ENCODE results near the gene TSPYL4. TPM values are rescaled to one million over a fixed set of nuclear protein-coding genes. Genes with fewer than 3 reads are reported as not detected.
"Not testable (repeated sequence)": the region's sequence is repeated elsewhere in the genome, so short reads cannot be mapped to it uniquely, and the experiment has no call there.

TSPYL4 gene
- total RNA-seq, 2 experiments from 2014 or later: 14.8 to 16.2 TPM

DNA sequence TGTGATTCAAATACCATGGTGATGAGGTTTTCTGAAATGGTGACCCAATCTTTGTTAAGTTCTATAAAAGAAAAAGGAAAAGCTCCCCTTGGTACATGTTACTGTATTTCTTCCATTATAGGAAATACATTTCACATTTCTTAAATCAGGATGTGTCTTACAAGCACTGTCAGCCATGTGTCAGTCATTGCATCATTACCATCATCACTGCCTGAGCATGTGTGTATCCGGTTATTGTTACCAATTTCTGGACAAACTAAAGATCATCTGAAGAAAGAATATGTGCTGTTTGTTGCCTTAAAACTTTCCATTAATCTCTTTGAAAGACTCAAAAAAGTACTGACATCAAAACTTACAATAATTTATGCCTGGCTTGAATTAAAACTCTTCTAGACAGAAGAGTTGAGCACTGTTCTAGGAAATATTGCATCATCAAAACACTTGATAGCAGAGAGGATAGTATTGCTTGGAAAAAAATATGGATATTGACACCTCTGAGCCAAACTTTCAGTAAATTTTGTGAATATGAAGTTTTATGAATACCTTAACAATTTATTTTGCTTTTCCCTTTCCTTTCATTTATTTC, 33.0 kb upstream of the TSPYL4 start:
- no peak for DNase-seq (ENCODE audit: low spot score)
- Histone ChIP-seq H4K20me1 (ENCODE audit: insufficient read depth, low read length) (no peaks in the 10 kb centered on the region; the same call in 1 of the 2 replicates), H2AFZ (ENCODE audit: low read length) (no peak overlapping the region), H3K4me3 (ENCODE audit: low read depth, low read length, poor library complexity, severe bottlenecking) (no peak overlapping the region), H3K79me2 (ENCODE audit: insufficient read depth, low read depth, low read length) (no peaks in the 10 kb centered on the region), H3K4me1 (ENCODE audit: insufficient read depth, low read length, poor library complexity, severe bottlenecking) (peaks cover 14% of the 10 kb centered on the region), H3K4me2 (ENCODE audit: low read length) (no peak overlapping the region), H3K9me2 (ENCODE audit: insufficient read depth, low read length) (no peaks in the 10 kb centered on the region), H3K9me3 (ENCODE audit: low read length) (no peaks in the 10 kb centered on the region), H3K36me3 (ENCODE audit: insufficient read depth, low read length) (no peaks in the 10 kb centered on the region), H3K27ac (ENCODE audit: low read depth, low read length, poor library complexity, severe bottlenecking) (no peak overlapping the region)
- TF ChIP-seq EZH2phosphoT487 (IDR thresholded peaks at IDR 0.05; ENCODE audit: borderline replicate concordance, low read depth, low read length): no peak
- TF ChIP-seq, protein P1, sequence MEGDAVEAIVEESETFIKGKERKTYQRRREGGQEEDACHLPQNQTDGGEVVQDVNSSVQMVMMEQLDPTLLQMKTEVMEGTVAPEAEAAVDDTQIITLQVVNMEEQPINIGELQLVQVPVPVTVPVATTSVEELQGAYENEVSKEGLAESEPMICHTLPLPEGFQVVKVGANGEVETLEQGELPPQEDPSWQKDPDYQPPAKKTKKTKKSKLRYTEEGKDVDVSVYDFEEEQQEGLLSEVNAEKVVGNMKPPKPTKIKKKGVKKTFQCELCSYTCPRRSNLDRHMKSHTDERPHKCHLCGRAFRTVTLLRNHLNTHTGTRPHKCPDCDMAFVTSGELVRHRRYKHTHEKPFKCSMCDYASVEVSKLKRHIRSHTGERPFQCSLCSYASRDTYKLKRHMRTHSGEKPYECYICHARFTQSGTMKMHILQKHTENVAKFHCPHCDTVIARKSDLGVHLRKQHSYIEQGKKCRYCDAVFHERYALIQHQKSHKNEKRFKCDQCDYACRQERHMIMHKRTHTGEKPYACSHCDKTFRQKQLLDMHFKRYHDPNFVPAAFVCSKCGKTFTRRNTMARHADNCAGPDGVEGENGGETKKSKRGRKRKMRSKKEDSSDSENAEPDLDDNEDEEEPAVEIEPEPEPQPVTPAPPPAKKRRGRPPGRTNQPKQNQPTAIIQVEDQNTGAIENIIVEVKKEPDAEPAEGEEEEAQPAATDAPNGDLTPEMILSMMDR (conservative IDR thresholded peaks at IDR 0.05; ENCODE audit: low read length): no peak
- no TSS peak for BruUV-seq (replicated peaks)
- ChIA-PET CTCF (ENCODE audit: unreplicated experiment) (interaction anchor here (0.6 kb wide), 1 partner anchor 285 kb away, joined by 3 read pairs; the partner anchor contains the start of gene RWDD1), POLR2A (interaction anchor here (0.6 to 1.6 kb wide), 3 partner anchors 14 to 247 kb away, joined by 3 to 7 read pairs (median 4); no protein-coding TSS in a partner anchor)
- intact Hi-C loops (cut with micrococcal nuclease; ENCODE audit: unreplicated experiment): loop anchor here (1.0 kb wide), 2 partner anchors 245 to 274 kb away; no protein-coding TSS in a partner anchor

DNA sequence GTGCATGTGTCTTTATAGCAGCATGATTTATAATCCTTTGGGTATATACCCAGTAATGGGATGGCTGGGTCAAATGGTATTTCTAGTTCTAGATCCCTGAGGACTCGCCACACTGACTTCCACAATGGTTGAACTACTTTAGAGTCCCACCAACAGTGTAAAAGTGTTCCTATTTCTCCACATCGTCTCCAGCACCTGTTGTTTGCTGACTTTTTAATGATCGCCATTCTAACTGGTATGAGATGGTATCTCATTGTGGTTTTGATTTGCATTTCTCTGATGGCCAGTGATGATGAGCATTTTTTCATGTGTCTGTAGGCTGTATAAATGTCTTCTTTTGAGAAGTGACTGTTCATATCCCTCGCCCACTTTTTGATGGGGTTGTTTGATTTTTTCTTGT, 31.1 kb upstream of the TSPYL4 start:
- H3K79me2 ChIP-seq (ENCODE audit: insufficient read depth, low read depth, low read length); H3K4me3 ChIP-seq (ENCODE audit: low read depth, low read length, poor library complexity, severe bottlenecking); BruUV-seq (replicated peaks); POLR2A ChIA-PET; H3K9me2 ChIP-seq (ENCODE audit: insufficient read depth, low read length); DNase-seq (ENCODE audit: low spot score); H3K9me3 ChIP-seq (ENCODE audit: low read length); H4K20me1 ChIP-seq (ENCODE audit: insufficient read depth, low read length); H3K4me2 ChIP-seq (ENCODE audit: low read length); H2AFZ ChIP-seq (ENCODE audit: low read length); CTCF ChIA-PET (ENCODE audit: unreplicated experiment); H3K36me3 ChIP-seq (ENCODE audit: insufficient read depth, low read length); H3K27ac ChIP-seq (ENCODE audit: low read depth, low read length, poor library complexity, severe bottlenecking): not testable (repeated sequence)
- peaks cover 28% of the 10 kb centered on the region for H3K4me1 ChIP-seq (ENCODE audit: insufficient read depth, low read length, poor library complexity, severe bottlenecking)
- intact Hi-C loops (cut with micrococcal nuclease; ENCODE audit: unreplicated experiment): loop anchor here (5.0 kb wide), 1 partner anchor 177 kb away; the partner anchor contains the start of gene CALHM6

DNA sequence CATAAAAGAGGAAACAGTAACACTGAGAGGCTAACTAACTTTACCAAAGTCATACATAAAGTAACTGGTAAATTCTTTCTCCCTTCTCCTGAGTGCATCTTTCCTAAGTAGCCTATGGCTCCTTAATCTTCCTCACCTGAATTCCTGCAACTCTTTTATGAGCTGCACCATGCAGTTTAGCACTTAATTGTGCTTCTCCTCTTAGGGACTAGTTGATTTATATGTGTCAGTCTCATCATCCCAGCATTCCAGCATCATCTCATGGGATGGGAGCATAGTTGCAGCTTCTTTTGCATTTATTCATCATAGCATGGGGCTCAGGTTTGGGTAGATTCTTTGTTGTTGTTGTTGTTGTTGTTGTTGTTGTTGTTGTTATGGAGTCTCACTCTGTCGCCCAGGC, 29.3 kb upstream of the TSPYL4 start:
- Histone ChIP-seq H2AFZ (ENCODE audit: low read length) (no peak overlapping the region), H3K4me2 (ENCODE audit: low read length) (no peak overlapping the region)
- POLR2A ChIA-PET: interaction anchor here (0.6 kb wide), 1 partner anchor 481 kb away, joined by 3 read pairs; no protein-coding TSS in a partner anchor

More for the DNA sequence above, 29.3 kb upstream of the TSPYL4 start:
- DNase-seq (ENCODE audit: low spot score): no peak
- Histone ChIP-seq H3K9me2 (ENCODE audit: insufficient read depth, low read length) (no peaks in the 10 kb centered on the region), H3K9me3 (ENCODE audit: low read length) (no peaks in the 10 kb centered on the region), H3K4me3 (ENCODE audit: low read depth, low read length, poor library complexity, severe bottlenecking) (no peak overlapping the region), H4K20me1 (ENCODE audit: insufficient read depth, low read length) (peaks cover 9% of the 10 kb centered on the region), H3K36me3 (ENCODE audit: insufficient read depth, low read length) (peaks cover 4% of the 10 kb centered on the region), H3K27ac (ENCODE audit: low read depth, low read length, poor library complexity, severe bottlenecking) (no peak overlapping the region), H3K4me1 (ENCODE audit: insufficient read depth, low read length, poor library complexity, severe bottlenecking) (peaks cover 35% of the 10 kb centered on the region), H3K79me2 (ENCODE audit: insufficient read depth, low read depth, low read length) (peaks cover 17% of the 10 kb centered on the region)
- TF ChIP-seq, protein P1 (conservative IDR thresholded peaks at IDR 0.05; ENCODE audit: low read length): no peak
- TF ChIP-seq EZH2phosphoT487 (IDR thresholded peaks at IDR 0.05; ENCODE audit: borderline replicate concordance, low read depth, low read length): no peak
- intact Hi-C loops (cut with micrococcal nuclease; ENCODE audit: unreplicated experiment): loop anchor here (5.0 kb wide), 1 partner anchor 179 kb away; the partner anchor contains the start of gene CALHM6
- no TSS peak for BruUV-seq (replicated peaks)
- CTCF ChIA-PET (ENCODE audit: unreplicated experiment): no interaction called here
